Jurkat, Clone E6-1 (cell line): ENCODE results near the gene SYPL2. TPM values are rescaled to one million over a fixed set of nuclear protein-coding genes. Genes with fewer than 3 reads are reported as not detected.
A peak's percentile ranks its signal among the peaks of the same experiment; 100 is the strongest.
"Not testable (repeated sequence)": the region's sequence is repeated elsewhere in the genome, so short reads cannot be mapped to it uniquely, and the experiment has no call there.

Experiments used
- DNase-seq: peaks from one replicate; pipeline ENCODE4 v3.0.0-alpha.2; 2011; ENCODE audit warnings: low read depth, low spot score
- H3K4me3 ChIP-seq: 2 replicates; pipeline ENCODE4 v1.5.1; 2011; ENCODE audit warnings: mild to moderate bottlenecking, low read length, control low read depth, moderate library complexity
- polyA plus RNA-seq: library from polyadenylated mRNA; unstranded; fragments of >200 nt; gene quantifications from one replicate; pipeline ENCODE4 v1.2.1, GENCODE V29; 2012; ENCODE audit warnings: missing spikeins; ENCODE audit not compliant: insufficient read length, insufficient read depth

Gene SYPL2
- polyA plus RNA-seq = not detected

DNA sequence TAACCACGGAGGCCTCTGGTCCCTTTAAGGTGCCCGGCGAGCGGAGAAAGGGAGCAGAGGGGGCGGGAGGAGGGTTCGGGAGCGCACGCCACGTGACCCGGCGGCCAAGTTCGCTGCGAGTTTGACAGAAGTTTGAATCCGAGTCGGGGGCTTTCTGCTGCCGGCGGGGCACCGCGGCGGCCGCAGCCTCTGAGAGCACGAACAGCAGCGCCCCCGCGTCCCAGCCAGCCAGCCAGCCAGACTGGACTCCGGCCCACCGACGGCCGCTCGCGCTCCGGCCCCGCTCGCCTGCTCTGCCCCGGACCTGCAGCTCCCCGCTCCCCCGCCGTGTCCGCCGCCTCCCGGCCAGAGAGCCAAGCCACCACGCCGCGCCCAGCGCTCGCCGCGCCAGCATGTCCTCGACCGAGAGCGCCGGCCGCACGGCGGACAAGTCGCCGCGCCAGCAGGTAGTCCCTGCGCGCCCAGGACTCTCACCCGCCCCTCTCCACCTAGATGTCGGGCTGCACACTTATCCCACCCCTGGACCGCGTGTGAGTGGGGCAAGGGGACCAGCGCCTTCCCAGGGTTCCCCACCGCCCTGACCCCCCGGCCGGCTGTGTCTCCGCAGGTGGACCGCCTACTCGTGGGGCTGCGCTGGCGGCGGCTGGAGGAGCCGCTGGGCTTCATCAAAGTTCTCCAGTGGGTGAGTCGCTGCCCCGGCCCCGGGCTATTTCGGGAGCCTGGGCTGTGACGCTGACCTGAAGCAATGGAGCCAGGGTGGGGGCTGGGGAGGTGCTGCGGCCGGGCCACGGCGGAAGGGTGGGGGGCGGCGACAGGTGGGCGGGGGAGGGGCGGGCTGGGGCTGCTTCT is at the start of gene SYPL2:
Gene SYPL2, plus strand, starts transcription at position 95 of the 849 bp plus-strand sequence. Its CDS starts 298 bp downstream, at position 393.
- DNase-seq = no peak
- no peak within 1 kb of the TSS for H3K4me3 ChIP-seq

GRCh38 chr1:109423498-109423897 is 42.8 kb upstream of the SYPL2 start:
- DNase-seq = no peak
- H3K4me3 ChIP-seq = no peak overlapping the region

DNA sequence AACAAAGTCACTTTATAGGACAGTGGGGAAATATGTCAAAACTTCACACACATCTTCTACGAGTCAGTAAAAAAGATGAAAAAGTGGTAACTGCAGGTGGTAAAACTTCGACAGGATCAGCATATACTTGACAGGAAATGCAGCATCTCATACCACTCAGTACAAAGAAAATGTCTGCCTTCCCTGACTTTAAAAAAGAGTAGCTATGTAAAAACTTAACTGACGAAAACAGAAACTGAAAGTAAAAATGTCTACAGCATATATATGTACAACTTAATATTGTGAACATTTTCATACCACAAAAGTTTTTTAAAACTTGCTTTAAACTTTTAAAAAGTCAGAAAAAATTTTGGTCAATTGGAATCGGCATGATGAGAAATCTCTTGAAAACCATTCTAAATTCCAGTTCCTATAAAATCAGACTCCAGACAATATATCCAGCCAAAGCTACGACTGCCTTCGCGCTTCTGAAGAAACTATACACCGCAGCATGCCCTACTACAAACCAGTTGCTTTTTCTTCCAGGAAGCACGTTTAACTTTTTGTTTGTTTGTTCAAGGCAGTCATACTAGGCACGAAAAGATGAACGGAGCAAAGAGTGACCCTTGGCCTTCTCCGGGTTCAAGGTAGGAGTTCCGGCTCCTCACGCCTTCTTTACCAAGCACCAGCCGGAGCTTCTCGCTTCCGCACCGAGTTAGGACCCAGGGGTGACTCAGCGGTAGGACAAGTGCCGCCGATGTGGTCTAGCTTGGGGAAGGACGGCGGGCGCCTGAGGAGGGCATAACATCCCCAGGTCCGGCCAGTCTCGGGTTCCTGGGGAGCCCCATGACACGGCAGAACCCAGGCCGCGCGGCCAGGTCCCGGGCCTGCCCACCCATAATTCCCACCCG is 40.7 kb upstream of the SYPL2 start:
- DNase-seq = peak; percentile 74
- peak overlapping the region; percentile 94 for H3K4me3 ChIP-seq

- peak; percentile 99 for DNase-seq
- peak within 1 kb of the TSS; percentile 94 for H3K4me3 ChIP-seq
Observed at GRCh38 chr1:109426281-109427170, 39.8 kb upstream of the SYPL2 start, which contains the start of gene PSMA5. Gene PSMA5 (minus strand): TSS chr1:109426448. CDS start chr1:109426330, 118 bp downstream.

DNA sequence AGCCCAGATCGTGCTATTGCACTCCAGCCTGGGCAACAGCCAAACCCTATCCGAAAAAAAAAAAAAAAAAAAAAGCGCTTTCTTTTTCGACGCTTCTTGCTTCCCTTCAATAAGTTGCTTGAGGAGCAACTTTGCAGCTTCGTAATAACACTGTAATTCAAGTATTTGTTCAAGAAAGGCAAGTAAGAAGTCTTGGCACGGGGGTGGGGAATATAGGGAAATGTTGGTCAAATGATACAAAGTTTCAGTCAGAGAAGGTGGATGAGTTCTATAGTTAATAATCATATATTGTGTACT is 39.2 kb upstream of the SYPL2 start:
- H3K4me3 ChIP-seq = peak overlapping the region; percentile 94
- no peak for DNase-seq

GRCh38 chr1:109432336-109432735 is 34.0 kb upstream of the SYPL2 start:
- no peak for DNase-seq
- H3K4me3 ChIP-seq = no peak overlapping the region

GRCh38 chr1:109433322-109433721 is 33.0 kb upstream of the SYPL2 start:
- DNase-seq = no peak
- H3K4me3 ChIP-seq = no peak overlapping the region

DNA sequence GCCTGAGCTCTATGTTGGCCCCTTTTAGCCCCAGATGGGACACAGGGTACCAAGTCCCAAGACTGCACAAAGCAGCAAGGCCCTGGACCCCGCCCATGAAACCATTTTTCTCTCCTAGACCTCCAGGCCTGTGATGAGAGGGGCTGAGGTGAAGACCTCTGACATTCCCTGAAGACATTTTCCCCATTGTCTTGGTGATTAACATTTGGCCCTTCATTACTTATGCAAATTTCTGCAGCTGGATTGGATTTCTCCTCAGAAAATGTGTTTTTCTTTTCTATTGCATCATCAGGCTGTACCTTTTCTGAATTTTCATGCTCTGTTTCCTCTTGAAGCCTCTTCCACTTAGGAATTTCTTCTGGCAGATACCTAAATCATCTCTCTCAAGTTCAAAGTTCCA is 31.9 kb upstream of the SYPL2 start:
- no peak overlapping the region for H3K4me3 ChIP-seq
- no peak for DNase-seq

GRCh38 chr1:109438798-109439297 is 27.5 kb upstream of the SYPL2 start:
- H3K4me3 ChIP-seq = no peak overlapping the region
- no peak for DNase-seq

DNA sequence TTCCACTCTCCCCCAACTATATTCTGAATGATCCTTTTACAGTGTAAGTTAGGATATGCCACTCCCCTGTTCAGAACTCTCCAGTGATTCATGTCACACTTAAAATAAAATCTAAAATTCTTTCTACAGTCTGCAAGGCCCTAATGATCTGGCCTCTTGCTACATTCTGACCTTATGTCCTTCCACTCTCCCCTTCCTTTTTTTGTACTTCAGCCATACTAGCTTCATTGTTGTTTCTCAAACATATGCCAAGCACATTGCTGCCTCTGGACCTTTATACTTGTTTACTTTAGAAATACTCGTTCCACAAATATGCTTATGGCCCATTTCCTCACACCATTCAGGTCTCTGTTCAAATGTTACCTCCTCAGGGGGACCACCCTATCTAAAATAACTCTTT is 25.3 kb upstream of the SYPL2 start:
- H3K4me3 ChIP-seq = no peak overlapping the region
- DNase-seq = no peak

DNA sequence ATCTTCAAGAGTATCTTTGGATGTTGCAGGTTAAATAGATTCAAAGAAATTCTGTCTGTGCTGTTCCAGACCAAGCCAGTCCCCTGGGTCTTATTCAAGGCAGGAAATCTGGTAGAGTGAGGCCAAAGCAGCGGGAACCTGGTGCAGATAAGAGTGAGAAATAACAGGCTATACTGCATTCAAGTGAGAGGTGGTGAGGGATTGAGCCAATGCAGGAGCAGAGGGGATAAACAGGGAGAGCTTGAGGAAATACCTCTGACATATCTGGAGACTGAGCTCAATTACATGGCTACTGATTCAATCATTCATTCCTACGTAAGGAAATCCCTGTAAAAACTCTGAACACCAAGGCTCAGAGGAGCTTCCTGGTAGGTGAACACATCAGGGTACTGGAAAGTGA is 22.9 kb upstream of the SYPL2 start:
- DNase-seq = no peak
- no peak overlapping the region for H3K4me3 ChIP-seq

DNA sequence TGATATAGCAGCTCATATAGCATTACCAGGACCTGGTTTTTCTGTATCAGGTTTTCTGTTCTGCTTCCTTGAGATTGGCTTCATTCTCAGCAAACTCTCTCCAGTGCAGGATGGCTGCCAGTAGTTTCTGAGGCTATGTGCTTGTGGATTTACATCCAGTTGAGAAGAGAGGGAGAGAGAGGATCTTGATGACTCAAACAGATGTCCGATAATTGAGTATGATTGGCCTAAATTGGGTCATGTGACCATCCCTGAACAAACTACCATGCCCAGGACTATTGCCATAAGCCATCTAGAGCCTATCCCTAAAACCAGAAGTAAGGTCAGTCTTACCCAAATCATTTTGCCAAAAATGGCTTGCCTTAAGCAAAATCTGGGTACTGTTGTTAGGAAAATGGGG is 22.0 kb upstream of the SYPL2 start:
- no peak overlapping the region for H3K4me3 ChIP-seq
- no peak for DNase-seq

DNA sequence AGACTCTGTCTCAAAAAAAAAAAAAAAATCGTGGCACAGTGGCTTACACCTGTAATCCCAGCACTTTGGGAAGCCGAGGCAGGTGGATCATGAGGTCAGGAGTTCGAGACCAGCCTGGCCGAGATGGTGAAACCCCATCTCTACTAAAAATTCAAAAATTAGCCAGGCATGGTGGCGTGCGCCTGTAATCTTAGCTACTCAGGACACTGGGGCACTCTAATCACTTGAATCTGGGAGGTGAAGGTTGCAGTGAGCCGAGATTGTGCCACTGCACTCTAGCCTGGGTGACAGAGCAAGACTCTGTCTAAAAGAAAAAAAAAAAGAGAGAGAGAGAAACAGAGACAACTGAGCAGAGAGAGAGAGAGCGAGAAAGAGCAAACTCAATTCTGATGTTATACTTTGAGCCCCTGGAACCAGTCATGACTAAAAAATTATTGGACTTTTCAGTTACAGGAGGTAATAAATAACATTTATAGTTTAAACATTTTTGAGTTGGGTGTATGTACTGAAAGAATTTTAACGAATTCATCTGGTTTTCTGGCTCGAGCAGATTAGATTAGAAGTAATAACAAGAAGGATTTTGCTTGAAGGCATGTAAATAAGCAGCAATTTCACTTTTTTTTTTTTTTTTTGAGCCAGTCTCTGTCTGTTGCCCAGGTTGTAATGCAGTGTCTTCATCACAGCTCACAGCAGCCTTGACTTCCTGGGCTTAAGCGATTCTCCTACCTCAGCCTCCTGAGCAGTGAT is 20.2 kb upstream of the SYPL2 start:
- not testable (repeated sequence) for DNase-seq, H3K4me3 ChIP-seq

- no peak for DNase-seq
- no peak overlapping the region for H3K4me3 ChIP-seq
Observed at GRCh38 chr1:109447524-109447923, 18.8 kb upstream of the SYPL2 start.

DNA sequence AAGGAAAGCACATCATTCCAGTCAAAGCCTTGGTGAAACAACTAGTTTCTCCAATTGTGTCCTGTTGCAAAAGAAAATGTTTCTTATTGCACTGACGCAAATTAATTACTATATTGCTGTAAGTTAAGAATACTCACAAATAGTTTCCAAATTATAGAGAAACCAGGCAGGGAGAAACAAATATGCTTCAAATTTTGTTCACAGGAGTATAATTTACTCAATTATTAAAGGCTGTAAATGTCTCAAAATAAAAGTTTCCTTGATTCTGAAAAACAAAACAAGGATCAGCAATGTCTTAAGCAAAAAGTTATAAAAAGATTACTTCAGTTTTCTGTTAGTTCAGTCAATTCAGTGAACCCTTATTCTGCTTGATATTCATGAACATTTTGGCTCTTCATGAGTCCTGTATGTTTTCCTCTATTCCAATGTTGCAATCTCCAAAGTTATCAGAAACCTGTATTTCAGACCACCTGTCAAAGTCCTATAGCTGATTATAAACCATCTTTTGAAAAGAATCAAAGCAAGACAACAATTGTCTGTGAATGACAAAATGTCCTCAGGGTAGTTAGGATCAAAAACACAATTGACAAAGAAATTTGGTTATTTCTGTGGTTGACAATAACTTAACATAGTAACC is 11.7 kb upstream of the SYPL2 start:
- DNase-seq = no peak
- no peak overlapping the region for H3K4me3 ChIP-seq

DNA sequence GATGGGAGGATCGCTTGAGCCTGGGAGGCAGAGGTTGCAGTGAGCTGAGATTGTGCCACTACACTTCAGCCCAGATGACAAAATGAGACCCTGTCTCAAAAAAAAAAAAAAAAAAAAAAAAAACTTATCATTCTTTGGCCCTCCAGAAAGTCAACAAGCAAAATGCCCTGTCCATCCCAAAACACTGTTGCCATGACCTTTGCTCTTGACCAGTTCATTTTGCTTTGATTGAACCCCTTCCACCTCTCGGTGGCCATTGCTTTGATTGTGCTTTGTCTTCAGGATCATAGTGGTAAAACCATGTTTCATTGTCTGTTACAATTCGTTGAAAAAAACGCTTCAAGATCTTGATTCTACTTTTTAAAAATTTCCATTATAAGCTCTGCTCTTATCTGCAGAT is 8.5 kb upstream of the SYPL2 start:
- no peak overlapping the region for H3K4me3 ChIP-seq
- DNase-seq = no peak

DNA sequence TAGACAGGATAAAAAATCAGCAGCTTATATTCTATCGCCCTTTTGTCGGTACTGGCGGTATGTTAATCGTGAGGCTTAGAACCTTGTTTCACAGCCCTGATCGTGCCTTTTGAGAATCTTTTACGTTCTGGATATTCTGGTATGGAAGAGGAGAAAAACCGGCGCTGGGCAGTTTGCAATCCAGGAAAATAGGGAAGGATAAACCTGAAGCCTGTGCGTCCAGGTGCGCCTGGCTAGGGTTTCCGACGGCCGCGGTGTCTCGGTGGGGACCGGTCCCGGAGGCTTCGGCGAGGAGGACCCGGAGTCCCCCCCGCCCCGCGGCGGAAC is 258 bp upstream of the SYPL2 start:
- H3K4me3 ChIP-seq = no peak overlapping the region
- no peak for DNase-seq

GRCh38 chr1:109467301-109467777 is 993 bp downstream of the SYPL2 start:
- no peak for DNase-seq
- H3K4me3 ChIP-seq = no peak overlapping the region
